Measurements from ENCODE around the gene RNF130.

Gene RNF130

DNA sequence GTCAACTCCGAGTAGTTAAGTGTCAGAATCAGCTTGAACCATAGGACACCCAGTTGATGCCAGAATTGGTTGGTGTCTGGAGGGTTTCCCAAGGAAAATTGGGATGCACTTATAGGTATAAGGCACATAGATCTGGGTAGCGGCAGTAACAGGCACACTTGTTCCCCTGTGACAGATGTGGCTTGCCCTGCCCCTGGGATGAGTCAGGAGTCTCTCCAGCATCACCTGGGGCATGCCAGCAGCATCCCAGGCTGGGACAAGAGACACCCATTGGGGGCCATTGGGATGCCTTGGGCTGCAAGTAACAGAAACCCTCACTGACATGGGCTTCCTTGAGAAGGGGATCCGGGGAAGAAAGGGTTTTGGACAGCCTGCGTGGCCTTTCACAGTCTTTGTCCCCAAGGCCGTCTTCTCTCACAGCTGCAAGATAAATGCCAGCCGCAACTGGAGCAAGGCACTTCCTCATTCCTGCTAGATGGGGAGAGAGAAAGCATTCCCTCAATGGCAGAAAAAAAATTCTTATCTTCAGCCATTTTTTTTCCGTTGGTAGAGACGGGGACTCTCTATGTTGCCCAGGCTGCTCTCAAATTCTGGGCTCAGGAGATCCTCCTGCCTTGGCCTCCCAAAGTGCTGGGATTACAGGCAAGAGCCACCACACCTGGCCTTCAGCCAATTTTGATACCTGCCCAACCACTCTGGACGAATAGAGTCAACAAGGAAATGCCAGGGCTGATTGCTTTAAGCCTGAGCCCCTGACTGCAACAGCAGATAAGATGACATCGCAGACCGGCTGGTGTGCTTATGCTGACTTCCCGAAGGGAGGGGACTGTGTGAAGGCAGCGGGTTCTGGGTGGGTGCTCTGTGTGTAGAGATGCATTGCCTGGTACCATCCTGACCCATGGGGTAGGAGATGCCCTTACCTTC lies 13.3 kb upstream of the RNF130 start:
- DNase-seq = peak; percentile 90

- DNase-seq = no peak
These were observed 12.0 kb upstream of the RNF130 start for GRCh38 chr5:180083529-180084060.

DNA sequence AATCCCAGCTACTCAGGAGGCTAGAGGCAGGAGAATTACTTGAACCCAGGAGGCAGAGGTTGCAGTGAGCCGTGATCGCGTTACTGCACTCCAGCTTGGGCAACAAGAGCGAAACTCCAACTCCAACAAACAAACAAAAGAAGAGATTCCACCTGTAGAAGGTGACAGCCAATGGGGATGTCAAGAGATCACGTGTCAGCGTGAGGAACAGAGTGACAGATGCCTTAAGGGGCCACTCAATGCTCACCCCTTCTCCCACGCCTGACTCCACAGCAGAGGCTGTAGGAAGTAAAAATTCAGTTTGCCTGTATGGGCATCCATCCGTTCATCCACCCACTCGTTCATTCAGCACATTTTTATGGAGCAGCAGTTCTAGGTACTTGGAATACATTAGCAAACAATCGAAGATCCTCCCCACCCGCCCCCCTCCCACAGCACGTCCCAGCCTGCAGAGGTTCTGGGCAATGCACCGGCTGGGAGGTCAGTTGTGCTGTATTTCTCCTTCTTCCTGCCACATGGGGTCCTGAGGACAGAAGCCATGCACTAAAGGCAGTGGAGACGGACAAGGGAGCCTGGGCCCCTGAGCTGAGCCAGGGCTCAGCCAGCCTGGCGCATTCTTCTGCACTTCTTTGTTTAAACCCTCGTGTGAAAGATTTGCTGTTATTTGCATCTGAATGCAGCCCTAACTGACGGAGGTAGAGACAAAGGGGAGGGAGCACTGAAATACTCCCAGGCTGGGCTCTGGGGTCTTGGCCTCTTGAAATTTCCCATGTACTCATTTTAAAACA lies 11.3 kb upstream of the RNF130 start:
- no peak for DNase-seq

GRCh38 chr5:180081481-180081880 lies 9.9 kb upstream of the RNF130 start:
- no peak for DNase-seq

DNA sequence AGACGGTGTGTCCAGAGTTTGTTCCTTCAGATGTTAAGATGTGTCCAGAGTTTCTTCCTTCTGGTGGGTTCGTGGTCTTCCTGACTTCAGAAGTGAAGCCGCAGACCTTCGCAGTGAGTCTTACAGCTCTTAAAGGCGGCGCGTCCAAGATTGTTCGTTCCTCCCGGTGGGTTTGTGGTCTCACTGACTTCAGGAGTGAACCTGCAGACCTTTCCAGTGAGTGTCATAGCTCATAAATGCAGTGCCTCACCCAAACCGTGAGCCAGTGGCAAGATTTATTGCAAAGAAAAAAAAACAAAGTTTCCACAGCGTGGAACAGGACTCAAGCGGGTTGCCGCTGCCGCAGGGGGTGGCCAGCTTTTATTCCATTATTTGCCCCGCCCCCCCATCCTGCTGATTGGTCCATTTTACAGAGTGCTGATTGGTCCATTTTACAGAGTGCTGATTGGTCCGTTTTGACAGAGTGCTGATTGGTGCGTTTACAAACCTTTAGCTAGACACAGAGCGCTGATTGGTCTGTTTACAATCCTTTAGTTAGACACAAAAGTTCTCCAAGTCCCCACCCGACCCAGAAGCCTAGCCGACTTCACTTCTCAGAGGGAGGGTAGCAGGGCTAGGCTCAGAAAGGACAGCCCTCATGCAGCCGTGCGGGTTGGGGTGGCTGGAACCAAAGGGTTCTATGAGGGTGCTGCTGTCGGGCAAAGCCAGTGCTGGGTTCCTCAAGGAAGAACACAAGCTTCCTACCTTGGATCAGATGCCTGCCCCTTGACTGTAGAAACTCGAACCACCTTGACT lies 9.1 kb upstream of the RNF130 start:
- peak; percentile 36 for DNase-seq

DNA sequence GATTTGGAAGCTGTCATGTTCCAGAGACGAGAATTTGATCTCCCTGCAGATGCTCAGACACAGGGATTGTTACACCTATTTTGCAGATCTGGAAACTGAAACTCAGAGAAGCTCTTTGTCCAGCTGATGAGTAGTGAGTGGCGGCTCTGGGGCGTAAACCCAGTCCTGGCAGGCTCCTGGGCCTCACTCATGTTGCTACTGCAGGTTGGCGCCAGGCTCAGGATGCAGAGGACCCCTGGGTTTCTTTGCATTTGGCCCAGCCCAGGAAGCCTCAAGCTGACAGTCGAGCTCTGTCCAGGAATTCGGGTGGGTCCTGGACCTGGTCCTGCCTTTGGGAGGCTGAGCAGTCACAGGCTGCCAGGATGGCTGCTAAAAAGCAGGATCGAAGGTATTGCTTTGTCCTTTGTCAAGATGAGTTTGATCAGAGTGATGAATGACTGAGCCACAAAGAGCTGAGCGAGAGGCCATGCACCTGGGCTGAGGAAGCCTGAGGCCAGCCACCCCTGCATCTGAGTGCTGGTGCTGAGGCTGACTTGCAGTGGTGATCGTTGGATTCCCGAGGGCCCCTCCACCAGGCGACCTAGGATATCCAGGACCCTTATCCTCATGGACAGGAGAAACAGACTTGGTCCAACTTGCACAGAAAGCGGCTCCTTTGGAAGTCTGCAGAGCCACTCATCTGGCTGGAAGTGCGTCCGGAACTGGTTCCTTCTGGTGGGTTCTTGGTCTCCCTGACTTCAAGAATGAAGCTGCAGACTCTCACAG lies 8.3 kb upstream of the RNF130 start:
- DNase-seq = no peak

GRCh38 chr5:180078348-180078747 lies 6.8 kb upstream of the RNF130 start:
- no peak for DNase-seq

DNA sequence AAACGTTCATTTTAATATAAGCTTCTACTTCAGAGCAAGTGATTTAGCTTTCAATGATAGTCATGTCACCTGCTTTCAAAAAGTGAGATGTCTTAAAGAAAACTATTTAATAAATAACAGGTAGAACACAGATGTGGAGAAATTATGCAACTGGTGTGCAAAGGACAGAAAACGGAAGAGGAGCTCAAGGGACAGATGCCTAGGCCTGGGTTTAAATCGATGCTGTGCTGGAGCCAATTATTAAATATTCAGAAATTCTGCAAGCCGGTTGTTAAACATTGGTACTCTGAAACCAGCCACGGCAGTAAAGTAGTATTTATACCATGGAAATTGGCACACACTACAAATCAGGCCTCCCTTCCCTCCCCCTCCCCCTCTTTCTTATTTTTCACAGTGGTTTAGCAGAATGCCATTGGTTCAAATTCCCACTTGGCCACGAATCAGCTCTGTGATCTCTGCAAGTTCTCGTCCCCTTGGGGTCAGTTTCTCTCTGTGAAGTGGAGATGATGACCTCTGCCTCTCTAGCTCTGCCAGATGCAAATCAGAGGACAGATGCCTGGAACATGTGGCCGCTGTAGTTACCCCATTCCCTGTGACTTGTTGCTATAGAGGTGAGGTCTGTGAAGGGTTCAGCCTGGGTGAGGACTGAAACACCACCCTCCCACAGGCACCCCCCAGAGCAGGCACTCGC lies 6.2 kb upstream of the RNF130 start:
- DNase-seq = no peak

DNA sequence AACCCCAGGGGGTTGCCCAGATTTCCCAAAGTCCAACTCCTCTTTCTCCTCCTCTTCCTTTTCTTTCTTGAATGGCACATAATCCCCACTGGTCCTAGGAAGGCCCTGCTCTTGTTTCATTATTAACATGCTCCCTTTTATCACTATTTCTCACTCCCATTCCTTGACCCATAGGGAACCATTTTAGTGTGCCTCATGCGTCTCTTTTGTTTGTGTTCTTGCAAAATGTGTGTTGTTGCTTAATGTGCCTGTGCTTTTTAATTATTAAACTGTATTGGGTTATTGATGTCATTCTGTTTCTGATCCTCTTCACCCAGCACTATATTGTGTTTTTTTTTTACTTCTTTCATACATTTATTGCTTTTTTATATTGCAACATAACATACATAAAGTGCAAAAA lies 4.1 kb upstream of the RNF130 start:
- DNase-seq = no peak

GRCh38 chr5:180074462-180074861 lies 2.9 kb upstream of the RNF130 start:
- no peak for DNase-seq

GRCh38 chr5:180072556-180072955 lies 997 bp upstream of the RNF130 start:
- no peak for DNase-seq

DNA sequence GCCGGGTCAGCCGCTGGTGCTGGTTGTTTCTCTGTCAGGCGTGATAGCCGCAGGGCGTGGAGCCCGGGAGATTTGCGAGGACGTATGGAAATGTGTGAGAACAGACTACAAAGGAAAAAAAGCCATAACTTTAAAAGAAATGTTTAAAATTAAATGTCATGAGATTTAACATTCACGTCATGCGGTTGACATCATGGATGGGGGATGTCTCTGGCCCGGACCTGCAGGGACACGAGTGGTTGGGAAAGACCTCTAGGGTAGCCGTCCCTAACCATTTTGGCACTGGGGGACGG lies 643 bp upstream of the RNF130 start:
- no peak for DNase-seq

DNA sequence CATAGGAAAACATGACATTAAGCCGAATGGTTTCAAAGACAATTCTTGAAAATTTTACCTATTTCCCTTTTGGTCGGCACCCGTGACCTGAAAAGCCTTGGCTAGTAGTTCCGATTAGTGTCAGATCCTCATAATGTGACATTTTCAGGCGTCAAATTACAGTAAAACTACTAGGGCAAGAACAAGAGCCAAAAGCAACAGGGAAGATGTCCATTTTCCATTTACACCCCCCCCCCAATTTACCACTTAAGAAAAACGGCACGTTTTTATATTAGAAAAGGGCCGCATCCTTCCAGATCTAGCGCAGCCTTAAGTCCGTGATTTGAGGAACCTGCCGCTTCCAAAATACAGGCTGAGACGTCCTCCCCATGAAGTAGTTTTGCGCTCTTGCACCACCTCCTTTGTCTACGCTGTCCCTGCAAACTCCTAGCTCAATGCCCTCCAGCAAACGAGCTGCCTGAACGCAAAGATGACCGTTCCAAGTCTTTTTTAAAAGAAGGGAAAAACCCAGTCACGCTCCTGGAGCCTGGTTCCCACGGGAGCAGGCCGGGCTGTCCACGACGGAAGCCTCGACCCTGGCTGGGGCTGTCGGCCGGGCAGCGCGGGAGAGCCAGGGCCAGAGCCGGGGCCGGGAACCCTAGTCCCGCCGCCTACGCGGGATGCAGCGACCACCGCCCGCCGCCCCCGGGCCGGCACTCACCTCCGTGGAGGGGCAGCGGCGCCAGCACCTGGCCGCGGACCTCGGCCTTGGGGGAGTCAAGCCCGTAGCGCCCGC lies 616 bp downstream of the RNF130 start:
- peak; percentile 70 for DNase-seq

DNA sequence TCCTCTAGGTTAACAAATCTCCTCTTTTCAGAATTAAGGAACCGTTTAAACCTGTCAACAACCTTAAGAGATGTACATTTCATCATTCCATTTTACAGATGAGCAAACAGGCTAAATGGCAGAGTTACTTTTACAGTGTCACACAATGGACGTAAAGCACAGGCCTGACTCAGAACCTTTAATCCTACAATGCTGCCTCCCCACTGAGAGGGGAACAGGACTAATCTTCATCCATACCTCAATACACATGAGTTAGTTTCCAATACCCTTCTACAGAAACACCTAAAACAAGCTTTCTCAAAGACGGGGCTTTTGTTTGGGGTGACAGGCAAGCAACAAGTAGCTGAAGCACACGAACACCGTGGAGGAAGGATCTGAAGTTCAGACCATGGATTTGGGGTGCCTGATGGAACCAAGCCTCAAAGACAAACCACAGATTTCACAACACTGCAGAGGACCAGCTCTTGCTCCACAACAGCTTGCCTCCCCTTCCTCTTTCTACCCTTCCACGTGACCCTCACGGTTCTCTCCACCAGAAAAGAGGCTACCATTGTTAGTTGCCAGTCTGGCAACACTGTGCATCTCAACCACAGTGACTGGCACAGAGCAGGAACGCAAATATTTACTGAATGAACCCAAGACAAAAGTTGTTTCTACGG lies 1.8 kb downstream of the RNF130 start:
- peak; percentile 89 for DNase-seq

- DNase-seq = no peak
These were observed 3.0 kb downstream of the RNF130 start for GRCh38 chr5:180068519-180069090.

GRCh38 chr5:180067986-180068385 lies 3.6 kb downstream of the RNF130 start:
- peak; percentile 52 for DNase-seq

DNA sequence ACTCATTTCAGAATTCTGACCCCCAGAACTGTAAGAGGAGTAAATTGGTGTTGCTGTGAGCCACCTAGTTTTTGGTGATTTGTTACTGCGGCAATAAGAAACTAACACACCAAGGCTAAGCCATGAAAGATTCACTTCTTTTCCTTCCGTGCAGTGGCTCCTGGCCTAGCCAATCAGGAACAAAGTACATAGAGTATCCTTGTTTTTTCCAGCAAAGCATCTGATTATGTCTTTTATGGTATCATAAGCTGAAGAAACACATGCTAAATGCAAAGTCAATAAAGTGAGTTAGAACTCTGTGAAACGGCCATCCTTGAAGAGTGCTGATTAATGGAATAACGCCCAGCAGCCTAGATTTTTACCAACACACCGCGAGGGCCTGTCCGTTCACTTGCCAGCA lies 11.4 kb downstream of the RNF130 start:
- DNase-seq = no peak

DNA sequence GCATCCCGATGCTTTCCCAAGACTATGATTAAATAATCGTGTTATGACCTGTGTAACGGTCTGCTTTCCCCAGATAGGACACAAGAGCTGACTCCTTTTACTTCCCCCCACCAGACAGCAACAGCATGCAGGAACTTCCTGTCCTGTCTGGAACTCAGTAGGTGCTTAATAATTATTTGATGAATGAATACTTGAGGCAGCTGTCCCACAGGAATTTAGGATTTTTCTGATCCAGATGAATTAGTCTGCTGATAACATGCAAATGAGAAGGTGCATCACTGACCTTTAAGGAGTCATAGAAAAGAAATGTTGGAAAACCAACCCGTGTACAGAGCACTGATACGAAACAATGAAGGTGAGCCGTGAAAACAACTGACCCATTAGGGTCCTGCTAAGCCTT lies 12.2 kb downstream of the RNF130 start:
- DNase-seq = no peak

DNA sequence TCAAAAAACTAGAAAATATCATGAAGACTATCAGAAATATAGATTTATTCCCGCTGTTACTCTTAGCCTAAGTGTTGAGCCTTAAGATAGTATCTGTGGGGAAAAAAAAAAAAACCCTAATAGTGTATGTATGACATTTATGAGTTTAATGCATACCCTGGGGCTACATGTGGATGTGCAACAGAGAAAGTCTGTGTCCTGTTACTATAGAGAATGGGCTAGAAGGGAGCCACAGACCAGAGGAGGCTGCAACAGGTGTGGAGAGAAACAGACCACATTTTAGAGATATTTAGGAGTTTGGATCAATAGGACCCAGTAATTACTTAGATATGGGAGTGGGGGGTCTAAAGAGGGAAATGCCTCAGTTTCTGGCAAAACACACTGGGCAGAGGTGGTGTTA lies 15.4 kb downstream of the RNF130 start:
- no peak for DNase-seq

DNA sequence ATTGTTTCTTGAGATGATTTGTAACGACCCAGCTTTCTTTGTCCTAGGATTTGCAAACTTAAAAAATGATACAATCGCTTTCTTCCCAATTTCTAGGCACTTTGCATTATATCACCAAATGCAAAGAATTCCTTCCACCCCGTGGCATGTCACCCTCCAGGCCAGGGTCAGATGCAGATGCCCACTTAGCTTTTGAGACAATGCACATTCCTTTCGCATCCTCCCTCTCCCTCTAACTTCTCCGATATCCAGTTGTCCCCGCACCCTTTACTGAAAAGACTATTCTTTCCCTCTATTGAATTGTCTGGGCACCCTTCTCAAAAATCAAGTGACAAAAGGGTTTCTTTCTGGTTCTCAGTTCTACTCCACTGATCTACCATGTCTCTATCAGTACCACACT lies 17.3 kb downstream of the RNF130 start:
- no peak for DNase-seq

Measured in hematopoietic multipotent progenitor cell treated with erythropoietin and hydrocortisone succinate and interleukin-3 and kit ligand, for 6 days (in vitro differentiated cells).